Iris pigment epithelial cell (primary cell): ENCODE results near the gene CWC15.
"Not testable (repeated sequence)": the region's sequence is repeated elsewhere in the genome, so short reads cannot be mapped to it uniquely, and the experiment has no call there.

Experiments
- DNase-seq: peaks from one replicate; pipeline ENCODE4 v3.0.0-alpha.2; 2011; ENCODE audit warnings: low read depth

Gene CWC15

GRCh38 chr11:94913718-94914394 is 59.5 kb downstream of the CWC15 start:
- not testable (repeated sequence) for DNase-seq

GRCh38 chr11:94912806-94913205 is 60.5 kb downstream of the CWC15 start:
- DNase-seq: no peak
